Nucleus accumbens (tissue), 56 donors: Measurements from ENCODE around the gene ACOT7.

Experiments
- DNase-seq, 56 donors: peaks; one replicate each; lab custom pipeline; 2025; lab: John Stamatoyannopoulos, UW

ACOT7 gene

GRCh38 chr1:6274622-6275139, 118.9 kb downstream of the ACOT7 start:
- DNase-seq, result no peak

DNA sequence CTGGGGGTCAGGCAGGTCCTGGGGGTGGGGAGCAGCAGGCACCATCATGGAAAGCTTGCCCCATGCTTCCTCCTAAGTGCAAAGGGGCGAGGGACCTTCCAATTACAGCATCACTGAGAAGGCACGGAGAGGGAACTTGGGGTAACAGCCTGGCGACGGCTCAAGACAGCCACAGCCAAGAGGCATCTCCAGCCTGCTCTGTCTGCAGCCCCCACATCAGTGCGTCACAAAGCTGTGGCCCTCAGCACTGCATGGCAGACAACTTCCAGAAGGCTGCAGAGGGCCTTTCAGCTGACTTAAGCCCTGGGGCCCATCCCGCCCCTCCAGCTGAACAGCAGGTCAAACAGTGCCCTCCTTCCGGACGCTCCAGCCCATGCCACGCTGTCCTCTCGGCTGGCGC, 119.5 kb downstream of the ACOT7 start:
- no peak for DNase-seq

DNA sequence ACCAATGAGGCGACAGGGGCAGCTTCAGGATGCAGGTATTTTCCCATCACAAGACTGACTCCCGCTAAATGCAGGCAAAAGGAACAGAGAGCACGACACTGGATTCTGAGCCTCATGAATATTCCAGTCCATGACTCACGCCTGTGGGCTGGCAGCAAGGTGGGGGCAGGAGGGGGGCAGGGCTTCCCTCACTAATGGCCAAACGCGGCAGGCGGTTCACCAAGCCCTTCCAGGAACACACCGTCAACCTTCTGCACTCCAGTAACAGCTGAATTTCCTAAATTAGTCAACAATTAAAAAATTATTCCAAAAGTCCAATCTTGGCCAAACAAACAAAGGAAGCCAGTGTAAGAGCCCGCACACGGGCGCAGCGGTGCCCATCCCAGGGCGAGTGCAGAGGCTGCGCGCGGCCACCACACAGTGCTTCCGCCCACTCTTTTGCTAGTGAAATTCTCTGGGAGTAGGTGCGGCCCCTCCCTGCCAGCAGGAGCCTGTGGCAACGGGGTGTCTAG, 120.1 kb downstream of the ACOT7 start:
- peak in 50 of 56 donors; percentile 3 to 82 (median 44) for DNase-seq

- no peak for DNase-seq
These were observed 120.7 kb downstream of the ACOT7 start for GRCh38 chr1:6272868-6273267.

DNA sequence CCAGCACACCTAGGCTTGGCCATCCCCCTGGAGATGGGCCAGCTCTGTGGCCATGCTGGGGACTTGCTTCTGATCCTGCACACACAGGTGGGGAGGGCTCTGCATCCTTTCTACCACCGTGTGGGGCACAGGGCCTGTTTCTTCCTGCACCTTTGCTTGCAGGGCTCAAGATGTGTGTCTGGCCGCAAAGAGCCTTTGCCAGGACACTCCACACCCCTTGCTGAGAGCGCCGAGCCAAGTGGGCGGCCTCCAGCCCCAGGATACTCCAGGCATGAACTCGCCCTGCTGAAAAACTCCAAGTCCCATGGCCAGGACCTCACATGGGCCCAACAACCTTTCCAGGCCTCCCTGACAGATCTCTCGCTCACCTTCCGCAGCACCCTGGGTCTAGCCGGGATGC, 121.1 kb downstream of the ACOT7 start:
- DNase-seq, result no peak

DNA sequence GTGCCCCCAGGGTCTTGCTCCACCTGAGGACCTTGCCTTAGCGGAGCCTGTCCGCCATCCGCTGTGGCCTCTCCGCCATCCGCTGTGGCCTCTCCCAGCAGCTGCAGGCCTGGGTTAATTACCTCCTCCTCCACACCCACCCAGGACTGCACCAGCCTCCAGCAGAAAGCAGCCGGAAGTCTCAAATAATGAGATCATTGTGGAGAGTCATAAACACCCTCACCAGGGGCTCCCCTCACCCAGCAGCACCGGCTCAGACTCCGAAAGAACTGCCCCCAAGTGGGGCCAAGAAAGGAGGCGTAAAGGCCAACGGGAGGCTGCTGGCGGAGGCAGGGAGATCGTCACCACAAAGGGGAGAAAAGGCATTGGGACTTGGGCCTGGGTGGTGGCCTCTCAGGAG, 122.0 kb downstream of the ACOT7 start:
- no peak for DNase-seq

DNA sequence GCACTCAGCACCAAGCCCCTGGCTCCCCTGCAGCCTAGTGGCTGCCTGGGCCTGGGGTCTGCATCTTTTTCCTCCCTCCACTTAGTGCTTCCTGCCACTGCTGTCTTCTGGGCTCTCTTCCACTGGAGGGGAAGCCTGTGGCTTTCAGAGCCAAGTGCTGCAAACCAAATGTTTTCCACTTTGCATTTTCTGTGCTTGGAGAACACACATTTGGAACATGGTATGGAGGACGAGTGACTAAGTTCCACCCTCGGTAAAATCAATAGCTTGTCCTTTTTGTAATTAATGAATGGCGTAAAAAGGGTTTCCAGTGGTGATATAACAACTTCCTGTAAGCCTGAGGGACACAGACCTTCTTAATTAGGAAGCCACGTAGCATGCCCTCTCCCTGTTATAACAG, 122.6 kb downstream of the ACOT7 start:
- DNase-seq, result no peak

DNA sequence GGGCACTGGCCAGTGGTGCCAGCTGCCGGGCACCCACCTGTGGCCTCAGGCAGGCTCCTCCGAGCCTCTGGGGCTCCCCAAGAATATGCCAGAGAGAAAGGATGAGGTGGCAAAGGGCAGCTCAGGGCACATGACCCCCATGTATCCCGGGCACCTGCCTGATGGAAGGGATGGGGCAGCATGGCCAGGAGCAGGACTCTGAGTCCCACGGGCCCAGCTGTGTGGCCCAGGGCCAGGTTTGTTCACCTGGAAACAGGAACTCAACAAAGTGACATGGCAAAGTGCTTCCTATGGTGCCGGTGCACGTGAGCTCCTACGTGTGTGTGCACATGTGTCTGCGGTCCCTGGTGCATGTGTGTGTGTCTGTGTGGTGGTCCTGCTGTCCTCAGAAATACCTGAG, 123.2 kb downstream of the ACOT7 start:
- no peak for DNase-seq

DNA sequence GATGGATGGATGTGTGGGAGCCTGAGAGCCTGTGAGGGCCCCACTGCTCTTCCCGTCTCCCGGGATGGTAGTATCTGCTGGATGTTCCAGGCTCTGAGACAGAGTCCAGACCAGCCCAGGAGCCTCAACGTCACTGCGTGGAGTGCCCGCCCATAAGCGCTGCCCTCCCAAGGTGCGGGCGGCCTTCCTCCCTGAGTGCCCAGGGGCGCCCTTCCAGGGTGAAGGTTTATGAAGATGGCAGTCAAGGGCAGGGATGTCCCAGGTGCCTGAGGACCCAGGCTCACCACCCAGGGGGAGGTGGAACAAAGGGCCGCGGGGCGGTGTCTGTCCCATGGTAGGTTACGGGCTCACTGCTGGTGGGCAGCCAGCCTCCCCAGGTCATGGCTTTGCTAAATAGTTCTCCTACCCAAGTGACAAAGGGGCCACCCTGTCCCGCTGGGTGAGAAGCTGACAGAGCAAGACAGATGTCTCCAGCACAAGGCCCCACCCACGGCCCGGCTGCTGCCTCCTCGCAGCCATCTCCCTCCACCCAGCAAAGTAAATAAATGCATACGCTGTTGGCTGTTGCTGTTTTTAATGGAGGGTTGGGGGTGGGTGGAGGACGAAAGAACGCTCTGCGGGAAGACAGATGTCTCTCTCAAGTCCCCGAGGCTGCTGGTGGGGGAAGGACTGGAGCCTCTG, 123.7 kb downstream of the ACOT7 start:
- no peak for DNase-seq

- no peak for DNase-seq
These were observed 124.3 kb downstream of the ACOT7 start for GRCh38 chr1:6269296-6269695.

- no peak for DNase-seq
These were observed 125.2 kb downstream of the ACOT7 start for GRCh38 chr1:6268415-6268814.

DNA sequence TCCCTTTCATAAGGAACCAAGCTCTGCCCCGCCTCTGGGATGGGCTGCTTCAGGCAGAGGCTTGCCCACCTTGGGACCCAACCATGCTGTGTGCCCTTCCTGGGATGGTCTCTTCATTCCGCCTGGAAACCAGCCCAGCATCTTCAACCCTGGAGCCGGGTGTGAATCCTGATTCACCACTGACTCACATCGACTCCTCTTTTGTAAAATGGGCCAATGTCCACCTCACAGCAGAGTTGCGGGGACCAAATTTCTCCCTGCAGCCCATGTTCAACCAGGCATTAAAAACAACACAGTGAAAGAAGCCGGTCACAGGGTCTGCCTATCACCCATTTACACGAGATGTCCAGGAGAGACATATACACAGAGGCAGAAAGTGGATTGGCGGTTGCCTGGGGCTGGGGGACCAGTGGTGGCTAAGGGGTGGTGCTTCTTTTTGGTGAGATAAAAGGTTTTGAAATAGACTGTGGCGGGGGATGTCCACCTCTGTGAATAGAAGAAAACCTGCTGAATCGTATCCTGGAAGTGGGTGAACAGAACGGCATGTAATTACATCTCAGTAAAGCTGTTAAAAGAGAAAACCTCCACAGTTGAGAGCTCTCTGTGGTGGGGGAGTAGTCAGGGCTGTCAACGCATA, 125.8 kb downstream of the ACOT7 start:
- no peak for DNase-seq

- no peak for DNase-seq
These were observed 126.9 kb downstream of the ACOT7 start for GRCh38 chr1:6266641-6267040.

DNA sequence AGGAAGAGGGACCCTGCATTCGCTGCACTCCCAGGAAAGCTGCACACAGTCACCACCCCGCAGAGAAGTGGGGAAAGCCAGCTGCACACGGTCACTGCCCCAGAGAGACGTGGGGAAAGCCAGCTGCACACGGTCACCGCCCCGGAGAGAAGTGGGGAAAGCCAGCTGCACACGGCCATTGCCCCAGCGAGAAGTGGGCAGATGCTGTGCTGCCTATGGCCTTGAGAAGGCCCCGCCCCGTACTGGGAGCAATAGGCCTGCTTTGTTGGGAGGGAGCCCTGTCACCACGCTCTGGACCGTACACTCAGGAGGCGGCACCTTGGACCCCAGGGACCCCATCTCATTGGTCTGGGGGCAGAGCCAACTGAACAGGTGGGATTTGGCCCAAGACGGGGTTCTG, 128.4 kb downstream of the ACOT7 start:
- no peak for DNase-seq

- no peak for DNase-seq
These were observed 129.9 kb downstream of the ACOT7 start for GRCh38 chr1:6263716-6264115.

DNA sequence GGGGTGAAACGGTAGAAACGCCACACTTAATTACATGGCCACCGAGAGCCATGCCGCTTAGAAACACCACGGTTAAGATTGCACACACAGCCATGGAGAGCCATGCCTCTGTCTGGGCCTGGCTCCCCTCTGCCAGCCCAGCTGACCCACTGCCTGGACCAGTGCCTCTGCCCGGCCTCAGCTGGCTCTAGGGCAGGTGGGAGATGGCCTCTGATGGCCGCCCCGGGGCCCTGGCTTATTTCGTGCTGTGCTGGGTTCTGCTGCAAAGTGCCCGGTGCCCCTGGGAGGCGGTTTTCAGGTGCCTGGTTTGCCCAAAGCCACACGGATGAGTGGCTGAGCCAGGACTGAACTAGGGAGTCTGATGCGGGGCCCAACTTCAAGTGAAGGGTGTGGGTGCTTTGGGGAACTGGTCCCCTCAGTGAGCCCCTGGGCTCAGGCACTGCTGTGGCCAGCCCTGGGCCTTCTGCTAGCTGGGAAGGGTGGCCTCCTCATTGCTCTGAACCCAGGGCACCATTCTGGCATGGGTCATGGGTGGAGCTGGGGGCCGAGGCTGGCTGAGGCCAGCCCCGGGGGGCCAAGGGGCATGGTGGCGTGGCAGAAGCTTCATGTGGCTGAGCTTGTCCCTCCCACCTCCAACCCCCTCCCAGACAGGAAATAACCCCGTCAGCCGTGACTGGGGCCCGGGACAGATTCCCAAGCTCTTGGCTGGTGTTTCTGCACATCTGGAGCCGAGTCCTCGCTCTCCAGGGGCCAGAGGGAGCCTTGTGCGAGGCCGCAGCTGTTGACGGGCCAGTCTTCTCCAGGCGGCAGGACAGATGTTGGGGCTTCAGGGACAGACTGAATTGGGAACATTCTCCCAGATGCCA, 130.8 kb downstream of the ACOT7 start:
- DNase-seq, result peak in 3 of 56 donors; percentile 7 to 32 (median 7)

DNA sequence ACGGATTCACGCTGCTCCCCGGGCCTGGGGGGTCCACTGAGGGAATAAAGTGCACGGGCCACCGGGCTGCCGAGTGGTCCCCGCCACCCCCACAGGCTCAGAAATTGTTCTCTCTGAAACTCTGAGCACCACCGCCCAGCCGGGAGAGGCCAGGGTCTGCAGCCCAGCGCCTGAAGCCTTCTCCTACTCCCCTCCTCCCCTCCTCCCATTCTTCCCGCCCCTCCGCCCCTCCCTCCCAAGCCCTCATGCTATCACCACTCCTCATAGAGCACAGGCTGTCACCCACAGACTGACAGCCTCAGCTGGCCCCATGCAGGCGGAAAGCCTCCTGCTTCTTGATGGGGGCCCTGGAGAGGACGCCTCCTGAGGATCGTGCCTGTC, 132.0 kb downstream of the ACOT7 start:
- no peak for DNase-seq

DNA sequence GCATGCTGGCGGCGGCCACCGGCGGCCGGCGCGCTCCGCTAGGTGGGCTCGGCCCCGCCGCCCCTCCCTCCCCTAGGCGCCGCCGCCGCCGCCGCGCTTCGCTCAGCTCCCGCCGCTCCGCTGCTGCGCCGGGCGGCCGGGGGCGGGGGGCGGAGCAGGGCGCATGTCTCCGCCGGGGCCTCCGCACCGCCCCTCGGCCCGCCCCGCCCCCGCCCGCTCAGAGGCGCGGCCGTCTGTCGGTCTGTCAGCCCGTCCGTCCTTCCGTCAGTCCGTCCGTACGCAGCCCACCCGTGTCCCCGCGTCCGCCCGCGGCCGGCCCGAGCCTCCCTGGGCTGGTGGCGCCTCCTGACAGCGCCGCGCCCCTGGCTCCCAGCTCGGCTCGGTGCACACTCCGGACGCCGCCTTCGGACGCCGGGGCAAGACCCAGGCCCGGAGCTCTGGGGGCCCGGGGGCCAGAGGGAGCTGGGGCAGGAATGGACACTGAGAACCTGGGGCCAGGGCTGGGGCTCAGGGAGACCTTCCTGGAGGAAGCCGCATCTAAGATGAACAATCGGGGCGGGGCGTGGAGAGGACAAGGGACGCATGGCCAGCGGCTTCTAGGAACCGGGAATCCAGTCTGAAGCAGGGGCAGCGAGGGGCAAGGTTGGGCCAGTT, 132.5 kb downstream of the ACOT7 start, which contains the start of gene GPR153:
GPR153 (minus strand) TSS at position 138 of the 654 bp plus-strand sequence. CDS start 6,193 bp downstream, outside the sequence.
- DNase-seq, result peak in 5 of 56 donors; percentile 13 to 25 (median 18)

- no peak for DNase-seq
These were observed 133.1 kb downstream of the ACOT7 start for GRCh38 chr1:6260433-6260934.
